K562 (cell line): ENCODE data around the gene HAUS3. TPM values are rescaled to one million over a fixed set of nuclear protein-coding genes. Genes with fewer than 3 reads are reported as not detected.
"Not testable (repeated sequence)": the region's sequence is repeated elsewhere in the genome, so short reads cannot be mapped to it uniquely, and the experiment has no call there.

Experiments
- ATAC-seq: fragments of 200-7000 bp; cut with Tn5 transposase; 3 replicates; pipeline ENCODE4 v1.9.1; 2020; ENCODE audit warnings: moderate library complexity
- BruUV-seq: library from RNA; stranded (reverse); fragments of 400-500 nt; replicated peaks from 2 replicates; lab custom pipeline; 2021; lab: Mats Ljungman, UMichigan
- CTCF ChIA-PET: fragments of 300-600 bp; formaldehyde crosslinking; extraction: SDS; loops from one replicate; lab custom pipeline; 2021; ENCODE audit warnings: low intra/inter-chr PET ratio; lab: Yijun Ruan, JAX
- POLR2A ChIA-PET: fragments of 300-600, 350-650 bp; sonication (Branson Sonifier 250); formaldehyde crosslinking; extraction: SDS; loops from one replicate; lab custom pipeline; 2021; ENCODE audit warnings: antibody characterized with exemption, inconsistent platforms; lab: Yijun Ruan, JAX
- DNase-seq, 4 experiments: peaks; one replicate each; pipeline versions ENCODE4 v3.0.0 to v3.0.0-alpha.2; 2011 to 2018; ENCODE audit warnings: low spot score in 3 of 4, mixed read lengths in 3 of 4; ENCODE audit errors: extremely low read depth in 1 of 4
- FAIRE-seq: peaks from 2 replicates; lab custom pipeline; 2011; peaks lifted over from hg19 to GRCh38; lab: Jason Lieb, UNC
- H2AFZ ChIP-seq: 2 replicates; pipeline ENCODE4 v1.6.0; 2011; ENCODE audit warnings: low read depth, low read length, control low read depth, inconsistent platforms
- H3K27ac ChIP-seq: fragments of 200-600 bp; 3 replicates; pipeline ENCODE4 v1.8.0; 2011; ENCODE audit warnings: low read depth, mild to moderate bottlenecking, control low read depth, inconsistent platforms, low read length, moderate library complexity, mixed read lengths; ENCODE audit errors: extremely low read depth
- H3K27me3 ChIP-seq, 2 experiments: fragments of 300-600 bp in 1 of 2; 2 replicates in 1 of 2; 3 replicates in 1 of 2; pipeline versions ENCODE4 v1.6.0 to v1.8.0; 2011; ENCODE audit warnings: inconsistent platforms in 2 of 2, low read length in 2 of 2, mild to moderate bottlenecking in 1 of 2, mixed read lengths in 1 of 2, moderate library complexity in 1 of 2; ENCODE audit not compliant: control insufficient read depth in 2 of 2, insufficient read depth in 2 of 2
- H3K36me3 ChIP-seq: fragments of 300-600 bp; 3 replicates; pipeline ENCODE4 v1.8.0; 2011; ENCODE audit warnings: mild to moderate bottlenecking, low read length, inconsistent platforms; ENCODE audit not compliant: control insufficient read depth, insufficient read depth
- H3K4me1 ChIP-seq, 2 experiments: fragments of 200-600 bp in 1 of 2; replicated peaks in 1 of 2; 2 replicates in 1 of 2; 3 replicates in 1 of 2; pipeline versions ENCODE4 v1.5.1 to v1.8.0; 2011; ENCODE audit warnings: inconsistent platforms in 2 of 2, low read length in 2 of 2, mild to moderate bottlenecking in 1 of 2, mixed read lengths in 1 of 2, moderate library complexity in 1 of 2; ENCODE audit not compliant: control insufficient read depth in 2 of 2, insufficient read depth in 2 of 2
- H3K4me2 ChIP-seq: 2 replicates; pipeline ENCODE4 v1.6.1; 2011; ENCODE audit warnings: low read length, control low read depth, inconsistent platforms, mixed read lengths; ENCODE audit not compliant: insufficient read depth
- H3K4me3 ChIP-seq: fragments of 200-600 bp; sonication (generic), shearing (Covaris generic); 2 replicates; pipeline ENCODE4 v1.5.1; 2016; ENCODE audit warnings: control low read depth, inconsistent platforms
- H3K79me2 ChIP-seq: fragments of 200-600 bp; 3 replicates; pipeline ENCODE4 v1.8.0; 2011; ENCODE audit warnings: low read length, inconsistent platforms; ENCODE audit not compliant: control insufficient read depth, insufficient read depth
- H3K9ac ChIP-seq, 2 experiments: 2 replicates each; pipeline versions ENCODE4 v1.6.0 to v1.6.1; 2011; ENCODE audit warnings: low read depth in 2 of 2, low read length in 2 of 2, control low read depth in 1 of 2, inconsistent platforms in 1 of 2, mild to moderate bottlenecking in 1 of 2, mixed read lengths in 1 of 2; ENCODE audit not compliant: insufficient read depth in 1 of 2
- H3K9me1 ChIP-seq: one replicate; pipeline ENCODE4 v1.6.0; 2011; ENCODE audit warnings: inconsistent platforms, mild to moderate bottlenecking, low read length, moderate library complexity; ENCODE audit not compliant: control insufficient read depth, insufficient read depth
- H3K9me3 ChIP-seq: replicated peaks from 2 replicates; pipeline ENCODE4 v1.5.1; 2011; ENCODE audit warnings: low read depth, low read length, inconsistent platforms; ENCODE audit not compliant: control insufficient read depth, insufficient read depth
- H4K20me1 ChIP-seq: replicated peaks from 2 replicates; pipeline ENCODE4 v1.6.1; 2011; ENCODE audit warnings: low read length, inconsistent platforms, mixed read lengths; ENCODE audit not compliant: control insufficient read depth, insufficient read depth
- ZNF318 ChIP-seq, 2 experiments: fragments of 450-650 bp; IDR thresholded peaks; 2 replicates each; pipeline ENCODE4 v1.6.1; 2016; ENCODE audit warnings: mild to moderate bottlenecking in 2 of 2, borderline replicate concordance in 1 of 2, low read depth in 1 of 2, moderate library complexity in 1 of 2
- ZNF324 ChIP-seq: fragments of 250-450 bp; sonication (Bioruptor Pico); IDR thresholded peaks from 2 replicates; pipeline ENCODE4 v1.4.0; 2020; ENCODE audit warnings: mild to moderate bottlenecking
- WGBS: fragments of 100-300 bp; shearing (Covaris generic); methylation state at CpG from one replicate; pipeline ENCODE4 v1.1.6; 2016; ENCODE audit warnings: low coverage, mixed read lengths; ENCODE audit not compliant: insufficient coverage; ENCODE audit errors: missing lambda C conversion rate; 5-methylcytosine and 5-hydroxymethylcytosine counted together
- in situ Hi-C: fragments of 300-500 bp; cut with MboI; formaldehyde crosslinking; loops from 4 replicates; pipeline ENCODE4 v1.15.0; 2018; ENCODE audit warnings: inconsistent platforms, mixed read lengths
- intact Hi-C: fragments of 100-400 bp; cut with micrococcal nuclease; formaldehyde crosslinking; loops from 2 replicates; pipeline ENCODE4 v1.14.2; 2022
- polyA plus RNA-seq, 8 experiments: library from polyadenylated mRNA; depleted of rRNA in 4 of 8; stranded (reverse) in 5 of 8; unstranded in 3 of 8; fragments of >200 nt; fragmentation: Nextera tagmentation in 2 of 8; fragmentation: Illumina TruSeq in 1 of 8; extraction: Ambion mirVana in 2 of 8; extraction: Trizol in 1 of 8; gene quantifications; 2 replicates each; pipeline versions ENCODE4 v1.2.1 to v1.2.3, GENCODE V29; 2011 to 2014; ENCODE audit warnings: inconsistent platforms in 1 of 8, missing spikeins in 1 of 8
- total RNA-seq, 7 experiments: library from RNA; depleted of rRNA in 6 of 7; stranded (reverse); fragments of >200 nt in 6 of 7; fragmentation: Illumina TruSeq in 2 of 7; extraction: Trizol in 2 of 7; gene quantifications; 2 replicates each; pipeline versions ENCODE4 v1.2.1 to v1.2.3, GENCODE V29; 2011 to 2021; ENCODE audit warnings: low replicate concordance in 1 of 7
- TF ChIP-seq, protein P1 (sequence below), 3 experiments: IDR thresholded peaks in 2 of 3; conservative IDR thresholded peaks in 1 of 3; 2 replicates each; pipeline ENCODE4 v1.5.1; 2011 to 2012; ENCODE audit warnings: low read length in 3 of 3, mild to moderate bottlenecking in 3 of 3, control low read depth in 2 of 3, improper control_type of control experiment in 1 of 3, inconsistent platforms in 1 of 3, low read depth in 1 of 3, mixed read lengths in 1 of 3, moderate library complexity in 1 of 3; ENCODE audit not compliant: insufficient read depth in 2 of 3

The HAUS3 gene
- total and polyA plus RNA-seq, 9 of the 15 experiments (the other 6 are each of a cell fraction or from before 2014, with no cell fraction given): 8.9 to 25.7 (median 21.5) TPM

DNA sequence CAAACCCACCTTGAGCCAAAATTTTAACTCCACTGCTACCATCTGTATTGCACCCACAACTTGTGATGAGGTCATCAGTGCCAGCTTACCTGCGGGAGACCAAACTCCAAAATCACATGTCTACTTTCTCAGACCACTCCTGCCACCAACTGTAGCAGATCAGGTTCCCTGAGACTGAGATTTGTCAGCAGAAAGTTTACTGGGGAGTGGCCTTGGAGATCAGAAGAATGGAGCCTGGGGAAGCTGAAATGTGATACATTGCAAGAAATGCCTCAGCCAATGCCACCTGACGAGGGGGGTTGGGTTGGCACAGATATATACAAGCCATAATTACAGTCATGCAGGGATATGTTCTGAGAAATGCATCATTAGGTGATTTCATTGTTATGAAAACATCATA is 19.1 kb downstream of the HAUS3 start (continued):
- TF ChIP-seq, protein P1, sequence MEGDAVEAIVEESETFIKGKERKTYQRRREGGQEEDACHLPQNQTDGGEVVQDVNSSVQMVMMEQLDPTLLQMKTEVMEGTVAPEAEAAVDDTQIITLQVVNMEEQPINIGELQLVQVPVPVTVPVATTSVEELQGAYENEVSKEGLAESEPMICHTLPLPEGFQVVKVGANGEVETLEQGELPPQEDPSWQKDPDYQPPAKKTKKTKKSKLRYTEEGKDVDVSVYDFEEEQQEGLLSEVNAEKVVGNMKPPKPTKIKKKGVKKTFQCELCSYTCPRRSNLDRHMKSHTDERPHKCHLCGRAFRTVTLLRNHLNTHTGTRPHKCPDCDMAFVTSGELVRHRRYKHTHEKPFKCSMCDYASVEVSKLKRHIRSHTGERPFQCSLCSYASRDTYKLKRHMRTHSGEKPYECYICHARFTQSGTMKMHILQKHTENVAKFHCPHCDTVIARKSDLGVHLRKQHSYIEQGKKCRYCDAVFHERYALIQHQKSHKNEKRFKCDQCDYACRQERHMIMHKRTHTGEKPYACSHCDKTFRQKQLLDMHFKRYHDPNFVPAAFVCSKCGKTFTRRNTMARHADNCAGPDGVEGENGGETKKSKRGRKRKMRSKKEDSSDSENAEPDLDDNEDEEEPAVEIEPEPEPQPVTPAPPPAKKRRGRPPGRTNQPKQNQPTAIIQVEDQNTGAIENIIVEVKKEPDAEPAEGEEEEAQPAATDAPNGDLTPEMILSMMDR (IDR thresholded peaks at IDR 0.05 in 2 of 3, conservative IDR thresholded peaks at IDR 0.05 in 1 of 3; ENCODE audit: insufficient read depth in 2 of 3, low read depth in 1 of 3, low read length in 3 of 3): no peak
- no peak for TF ChIP-seq ZNF324 (CRISPR knock-in tag)
- no peak for TF ChIP-seq ZNF318 (IDR thresholded peaks at IDR 0.05; ENCODE audit: borderline replicate concordance in 1 of 2, low read depth in 1 of 2)

DNA sequence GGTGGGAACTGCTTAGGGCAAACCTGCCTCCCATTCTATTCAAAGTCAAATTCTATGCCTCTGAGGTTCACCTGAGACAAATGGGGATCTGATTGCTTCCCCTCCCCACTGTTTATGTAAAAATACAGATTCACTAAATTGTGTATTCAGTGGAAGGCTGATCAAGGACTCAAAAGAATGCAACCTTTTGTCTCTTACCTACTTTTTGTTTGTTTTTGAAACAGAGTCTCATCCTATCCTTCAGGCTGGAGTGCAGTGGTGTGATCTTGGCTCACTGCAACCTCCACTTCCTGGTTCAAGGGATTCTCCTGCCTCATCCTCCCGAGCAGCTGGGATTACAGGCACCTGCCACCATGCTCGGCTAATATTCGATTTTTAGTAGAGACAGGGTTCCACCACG is 20.5 kb downstream of the HAUS3 start:
- H3K27ac ChIP-seq, ATAC-seq, H3K9me3 ChIP-seq, H3K9ac ChIP-seq, H3K4me1 ChIP-seq, H3K79me2 ChIP-seq, H3K4me2 ChIP-seq, DNase-seq, CTCF ChIA-PET, BruUV-seq, H4K20me1 ChIP-seq, H3K27me3 ChIP-seq, H3K9me1 ChIP-seq, H2AFZ ChIP-seq, H3K4me3 ChIP-seq, FAIRE-seq: not testable (repeated sequence)
- intact Hi-C loops: loop anchor here (5.0 kb wide), 1 partner anchor 131 kb away; no protein-coding TSS in a partner anchor
- in situ Hi-C loops: loop anchor here (10.0 kb wide), 1 partner anchor 223 kb away; no protein-coding TSS in a partner anchor
- peaks cover 14% of the 10 kb centered on the region; the same call in 1 of the 3 replicates for H3K36me3 ChIP-seq
- POLR2A ChIA-PET: interaction anchor here (0.7 to 1.3 kb wide), 4 partner anchors 8 to 286 kb away, joined by 3 to 5 read pairs (median 3); no protein-coding TSS in a partner anchor
- 30% methylated on average over 4 of the region's 4 CpGs for WGBS
